ENCODE results near the gene ITGA1.

GRCh38 chr5:52799358-52799982 is 11.8 kb downstream of the ITGA1 start:
- TF ChIP-seq, protein P1, sequence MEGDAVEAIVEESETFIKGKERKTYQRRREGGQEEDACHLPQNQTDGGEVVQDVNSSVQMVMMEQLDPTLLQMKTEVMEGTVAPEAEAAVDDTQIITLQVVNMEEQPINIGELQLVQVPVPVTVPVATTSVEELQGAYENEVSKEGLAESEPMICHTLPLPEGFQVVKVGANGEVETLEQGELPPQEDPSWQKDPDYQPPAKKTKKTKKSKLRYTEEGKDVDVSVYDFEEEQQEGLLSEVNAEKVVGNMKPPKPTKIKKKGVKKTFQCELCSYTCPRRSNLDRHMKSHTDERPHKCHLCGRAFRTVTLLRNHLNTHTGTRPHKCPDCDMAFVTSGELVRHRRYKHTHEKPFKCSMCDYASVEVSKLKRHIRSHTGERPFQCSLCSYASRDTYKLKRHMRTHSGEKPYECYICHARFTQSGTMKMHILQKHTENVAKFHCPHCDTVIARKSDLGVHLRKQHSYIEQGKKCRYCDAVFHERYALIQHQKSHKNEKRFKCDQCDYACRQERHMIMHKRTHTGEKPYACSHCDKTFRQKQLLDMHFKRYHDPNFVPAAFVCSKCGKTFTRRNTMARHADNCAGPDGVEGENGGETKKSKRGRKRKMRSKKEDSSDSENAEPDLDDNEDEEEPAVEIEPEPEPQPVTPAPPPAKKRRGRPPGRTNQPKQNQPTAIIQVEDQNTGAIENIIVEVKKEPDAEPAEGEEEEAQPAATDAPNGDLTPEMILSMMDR (IDR thresholded peaks at IDR 0.05; ENCODE audit: insufficient read depth, low read length): no peak
- TF ChIP-seq, protein P2, sequence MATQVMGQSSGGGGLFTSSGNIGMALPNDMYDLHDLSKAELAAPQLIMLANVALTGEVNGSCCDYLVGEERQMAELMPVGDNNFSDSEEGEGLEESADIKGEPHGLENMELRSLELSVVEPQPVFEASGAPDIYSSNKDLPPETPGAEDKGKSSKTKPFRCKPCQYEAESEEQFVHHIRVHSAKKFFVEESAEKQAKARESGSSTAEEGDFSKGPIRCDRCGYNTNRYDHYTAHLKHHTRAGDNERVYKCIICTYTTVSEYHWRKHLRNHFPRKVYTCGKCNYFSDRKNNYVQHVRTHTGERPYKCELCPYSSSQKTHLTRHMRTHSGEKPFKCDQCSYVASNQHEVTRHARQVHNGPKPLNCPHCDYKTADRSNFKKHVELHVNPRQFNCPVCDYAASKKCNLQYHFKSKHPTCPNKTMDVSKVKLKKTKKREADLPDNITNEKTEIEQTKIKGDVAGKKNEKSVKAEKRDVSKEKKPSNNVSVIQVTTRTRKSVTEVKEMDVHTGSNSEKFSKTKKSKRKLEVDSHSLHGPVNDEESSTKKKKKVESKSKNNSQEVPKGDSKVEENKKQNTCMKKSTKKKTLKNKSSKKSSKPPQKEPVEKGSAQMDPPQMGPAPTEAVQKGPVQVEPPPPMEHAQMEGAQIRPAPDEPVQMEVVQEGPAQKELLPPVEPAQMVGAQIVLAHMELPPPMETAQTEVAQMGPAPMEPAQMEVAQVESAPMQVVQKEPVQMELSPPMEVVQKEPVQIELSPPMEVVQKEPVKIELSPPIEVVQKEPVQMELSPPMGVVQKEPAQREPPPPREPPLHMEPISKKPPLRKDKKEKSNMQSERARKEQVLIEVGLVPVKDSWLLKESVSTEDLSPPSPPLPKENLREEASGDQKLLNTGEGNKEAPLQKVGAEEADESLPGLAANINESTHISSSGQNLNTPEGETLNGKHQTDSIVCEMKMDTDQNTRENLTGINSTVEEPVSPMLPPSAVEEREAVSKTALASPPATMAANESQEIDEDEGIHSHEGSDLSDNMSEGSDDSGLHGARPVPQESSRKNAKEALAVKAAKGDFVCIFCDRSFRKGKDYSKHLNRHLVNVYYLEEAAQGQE (IDR thresholded peaks at IDR 0.05; ENCODE audit: insufficient replicate concordance, low read depth): no peak
- TF ChIP-seq GABPA (IDR thresholded peaks at IDR 0.05; ENCODE audit: low read depth) (no peak), POLR2AphosphoS5 (IDR thresholded peaks at IDR 0.05; ENCODE audit: low read depth) (no peak)
